ENCODE data around the gene IL26.

IL26 gene

GRCh38 chr12:68227356-68227755 lies 1.7 kb upstream of the IL26 start:
- H3K27me3 ChIP-seq (ENCODE audit: insufficient read depth, poor library complexity, severe bottlenecking), result no peaks in the 10 kb centered on the region
- no peak for DNase-seq (ENCODE audit: low read depth in 1 of 2, low spot score in 1 of 2)
- TF ChIP-seq POLR2AphosphoS5 (IDR thresholded peaks at IDR 0.05; ENCODE audit: low read depth) (no peak), REST (IDR thresholded peaks at IDR 0.05; ENCODE audit: insufficient replicate concordance, low read depth) (no peak), SPI1 (IDR thresholded peaks at IDR 0.05; ENCODE audit: borderline replicate concordance, low read depth) (no peak), CTCF (IDR thresholded peaks at IDR 0.05; ENCODE audit: insufficient read depth, low read length) (no peak), GABPA (IDR thresholded peaks at IDR 0.05; ENCODE audit: low read depth) (no peak)
- no peak overlapping the region for H3K27ac ChIP-seq (replicated peaks)
- no peak overlapping the region for H3K4me3 ChIP-seq (replicated peaks; ENCODE audit: insufficient read depth, low read length)

DNA sequence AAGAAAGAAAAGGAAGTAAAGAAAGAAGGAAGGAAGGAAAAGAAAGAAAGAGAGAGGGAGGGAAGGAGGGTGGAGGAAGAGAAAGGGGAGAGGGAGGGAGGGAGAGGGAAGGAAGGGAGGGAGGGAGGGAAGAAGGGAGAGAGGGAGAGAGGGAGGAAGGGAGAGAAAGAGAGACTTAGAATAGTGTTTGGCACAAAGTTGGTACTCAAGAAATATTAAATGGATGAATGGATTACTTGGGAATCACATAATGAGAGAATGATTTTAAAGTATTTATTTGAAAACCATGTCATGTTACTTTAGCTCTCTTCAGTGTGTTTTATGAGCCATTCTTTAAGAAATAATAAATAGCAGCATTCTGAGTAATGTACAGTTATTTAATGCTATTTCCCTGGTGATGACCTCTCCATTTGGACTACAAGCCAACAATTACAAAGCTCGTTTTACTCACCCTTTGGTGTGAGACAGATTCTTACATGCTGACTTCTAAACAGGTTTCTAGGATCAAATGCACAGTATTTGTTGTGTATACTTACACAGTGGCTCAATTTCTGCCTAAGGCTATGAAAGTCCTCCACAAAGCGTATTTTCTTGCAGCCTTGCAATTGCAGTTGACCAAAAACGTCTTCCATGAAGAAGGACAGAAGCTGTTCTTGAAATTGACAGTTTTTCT lies 861 bp downstream of the IL26 start:
- no peaks in the 10 kb centered on the region for H3K27me3 ChIP-seq (ENCODE audit: insufficient read depth, poor library complexity, severe bottlenecking)
- TF ChIP-seq POLR2AphosphoS5 (IDR thresholded peaks at IDR 0.05; ENCODE audit: low read depth) (no peak), REST (IDR thresholded peaks at IDR 0.05; ENCODE audit: insufficient replicate concordance, low read depth) (no peak), GABPA (IDR thresholded peaks at IDR 0.05; ENCODE audit: low read depth) (no peak), CTCF (IDR thresholded peaks at IDR 0.05; ENCODE audit: insufficient read depth, low read length) (no peak), SPI1 (IDR thresholded peaks at IDR 0.05; ENCODE audit: borderline replicate concordance, low read depth) (no peak)
- H3K27ac ChIP-seq (replicated peaks), result no peak overlapping the region
- DNase-seq (ENCODE audit: low read depth in 1 of 2, low spot score in 1 of 2), result no peak
- no peak overlapping the region for H3K4me3 ChIP-seq (replicated peaks; ENCODE audit: insufficient read depth, low read length)

DNA sequence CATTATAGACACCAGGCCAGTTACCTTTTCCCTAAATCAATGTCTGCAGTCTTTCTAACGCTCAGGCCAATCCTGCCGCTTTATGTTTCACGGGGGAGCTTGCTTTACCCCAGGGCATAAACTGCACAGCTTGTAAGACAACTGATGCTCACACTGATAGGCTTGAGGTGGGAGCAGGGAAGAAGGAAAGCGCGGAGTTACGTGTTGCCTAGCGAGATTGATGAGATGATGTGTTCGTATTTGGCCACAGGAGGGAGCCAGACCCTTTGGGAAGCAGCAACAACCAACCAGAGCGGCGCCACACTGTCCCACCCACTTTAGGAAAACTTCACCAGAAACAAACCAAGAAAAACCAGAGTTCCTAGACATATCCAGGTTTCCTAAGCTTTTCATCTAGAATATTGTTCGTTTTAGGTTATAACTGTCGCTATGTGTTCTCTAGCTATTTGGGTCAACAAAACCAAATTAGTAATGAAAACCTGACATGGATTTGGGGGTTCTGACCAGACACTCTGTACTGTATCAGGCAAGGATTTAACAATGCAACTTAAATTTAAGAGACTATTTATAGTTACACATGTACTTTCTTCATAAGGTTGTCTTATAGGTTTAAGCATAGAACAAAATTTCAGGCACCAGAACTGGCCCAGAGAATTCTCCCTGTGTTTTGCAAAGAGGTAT lies 2.4 kb downstream of the IL26 start:
- H3K4me3 ChIP-seq (replicated peaks; ENCODE audit: insufficient read depth, low read length), result no peak overlapping the region
- TF ChIP-seq GABPA (IDR thresholded peaks at IDR 0.05; ENCODE audit: low read depth), result no peak
- TF ChIP-seq SPI1 (IDR thresholded peaks at IDR 0.05; ENCODE audit: borderline replicate concordance, low read depth), result no peak
- TF ChIP-seq REST (IDR thresholded peaks at IDR 0.05; ENCODE audit: insufficient replicate concordance, low read depth), result no peak
- no peak for TF ChIP-seq POLR2AphosphoS5 (IDR thresholded peaks at IDR 0.05; ENCODE audit: low read depth)
- TF ChIP-seq CTCF (IDR thresholded peaks at IDR 0.05; ENCODE audit: insufficient read depth, low read length), result peak; percentile 76
- DNase-seq (ENCODE audit: low read depth in 1 of 2, low spot score in 1 of 2), result peak; percentile 52 to 74
- no peaks in the 10 kb centered on the region for H3K27me3 ChIP-seq (ENCODE audit: insufficient read depth, poor library complexity, severe bottlenecking)
- H3K27ac ChIP-seq (replicated peaks), result no peak overlapping the region

Measured in HL-60 (cell line).